GM19452 (cell line): Measurements from ENCODE around the gene TCF12.

ENCODE experiments used
- ATAC-seq: cut with Tn5 transposase; IDR thresholded peaks from one replicate; pipeline ENCODE4 v1.9.1; 2021; ENCODE audit not compliant: unreplicated experiment

TCF12 gene

DNA sequence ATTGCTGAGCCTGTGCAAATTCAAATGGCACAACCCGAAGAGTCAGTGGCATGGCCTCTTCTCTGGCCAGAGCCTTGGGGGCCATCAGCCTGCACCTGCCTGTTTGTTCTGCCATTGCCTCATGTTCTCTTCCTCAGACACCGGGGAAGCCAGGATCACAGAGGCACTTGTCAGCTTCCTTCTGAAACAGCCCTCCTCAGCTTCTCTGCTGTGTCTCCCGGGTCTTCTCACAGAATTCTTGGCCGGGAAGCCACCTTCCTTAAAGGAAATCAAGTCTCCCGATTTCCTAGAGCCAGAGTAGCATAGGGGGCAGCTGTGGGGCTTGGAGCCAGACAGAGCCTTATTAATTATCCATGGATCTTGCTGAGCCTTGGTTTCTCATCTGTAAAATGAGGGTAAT lies 410.5 kb downstream of the TCF12 start:
- no peak for ATAC-seq

DNA sequence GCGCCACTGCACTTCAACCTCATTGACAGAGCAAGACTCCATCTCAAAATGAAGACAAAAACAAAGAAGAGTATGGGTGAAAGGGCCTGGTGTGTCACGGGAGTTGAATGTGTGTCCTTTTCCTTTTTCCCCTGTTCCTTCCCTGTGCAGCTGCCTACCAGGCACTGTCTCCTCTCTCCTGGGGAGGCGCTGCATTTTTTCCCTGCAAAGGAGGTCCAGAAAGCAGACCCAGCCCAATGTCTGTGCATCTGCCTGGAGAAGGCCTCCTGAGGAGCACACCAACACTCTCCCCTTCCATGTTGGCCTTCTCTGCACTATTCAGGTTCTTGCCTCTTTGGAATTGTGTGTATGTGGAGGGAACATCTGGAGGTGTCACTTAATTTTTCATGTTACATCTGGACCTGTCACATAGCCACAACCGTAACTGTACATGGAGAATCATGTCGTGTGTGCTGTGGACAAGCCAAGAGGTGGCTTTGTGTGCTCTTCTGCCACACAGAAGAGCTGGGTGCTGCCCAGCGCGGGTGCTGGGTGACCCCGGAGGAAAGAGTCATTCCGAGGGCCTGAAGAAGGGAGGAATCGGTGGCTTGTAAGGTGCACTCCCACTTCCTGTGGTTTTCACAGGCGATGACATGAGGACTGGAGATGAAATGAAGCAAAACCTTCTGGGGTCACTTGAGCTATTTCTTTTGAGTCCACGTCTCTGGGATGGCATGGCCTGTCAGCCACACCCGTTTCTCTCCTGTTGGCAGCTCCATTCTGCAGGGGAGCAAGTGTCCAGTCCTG lies 411.3 kb downstream of the TCF12 start:
- ATAC-seq, result no peak

DNA sequence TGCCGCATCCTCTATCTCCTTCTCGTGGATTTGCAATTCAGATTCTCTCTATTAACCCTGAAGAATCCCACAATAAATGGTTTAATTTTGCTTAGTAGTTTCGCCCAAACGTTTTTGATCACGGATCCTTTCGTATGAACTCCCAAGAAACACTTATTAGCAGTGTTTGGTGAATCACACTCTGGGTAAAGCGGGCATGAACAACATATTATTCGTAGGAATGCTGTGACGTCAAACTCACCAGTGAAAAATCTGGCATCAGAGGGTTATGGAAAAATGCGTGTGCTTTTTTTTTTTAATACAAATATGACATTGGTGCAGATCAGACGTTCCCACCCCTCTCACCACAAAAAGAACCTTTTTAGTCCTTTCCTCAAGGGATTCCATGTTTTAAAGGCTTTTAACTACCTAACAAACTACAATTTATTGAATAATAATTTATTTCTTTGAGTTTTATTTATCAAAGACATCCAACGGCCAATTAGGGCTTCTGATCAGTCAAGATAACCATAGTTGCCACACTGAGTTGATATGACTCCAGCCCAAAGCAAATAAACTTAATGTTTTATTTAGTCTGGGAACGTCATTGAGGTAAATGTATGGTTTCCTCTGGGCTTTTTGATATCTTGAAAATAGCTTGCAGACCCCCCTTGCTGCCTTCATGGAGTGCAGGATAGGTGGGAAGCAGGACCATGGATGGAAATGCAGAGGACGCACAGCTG lies 412.3 kb downstream of the TCF12 start:
- no peak for ATAC-seq

DNA sequence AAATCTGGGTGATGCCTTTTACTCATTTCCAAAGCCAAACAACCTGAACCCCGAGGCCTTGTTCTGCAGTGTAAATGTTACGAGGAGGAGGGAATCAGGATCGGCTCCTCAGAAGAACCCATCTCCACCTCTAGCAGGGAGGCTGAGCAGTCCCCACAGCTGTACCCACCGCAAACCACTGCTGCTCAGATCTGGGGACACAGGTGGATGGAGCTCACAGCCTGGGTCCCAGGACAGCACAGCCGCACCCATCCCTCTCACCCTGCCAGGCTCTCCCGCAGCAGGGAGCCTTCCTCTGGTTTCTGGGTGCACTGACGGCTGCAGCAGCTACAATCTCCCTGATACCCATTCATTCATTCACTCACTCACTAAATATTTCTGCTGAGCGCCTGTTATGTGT lies 413.9 kb downstream of the TCF12 start:
- no peak for ATAC-seq

DNA sequence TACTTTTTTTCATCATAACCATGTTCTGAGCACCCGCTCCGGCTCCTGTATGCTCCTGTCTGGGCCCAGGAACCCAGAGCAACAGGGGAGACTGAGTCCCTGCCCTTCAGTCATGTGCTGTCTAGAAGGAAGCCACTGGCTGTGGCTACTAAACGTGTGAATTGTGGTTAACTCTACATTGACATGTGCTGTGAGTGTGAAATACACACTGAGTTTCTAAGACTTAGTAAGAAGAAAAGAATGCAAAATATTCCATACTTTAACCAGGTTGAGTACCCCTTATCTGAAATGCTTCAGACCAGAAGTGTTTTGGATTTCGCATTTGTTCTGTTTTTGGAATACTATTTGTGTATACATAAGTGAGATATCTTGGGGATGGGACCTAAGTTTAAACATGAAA lies 415.0 kb downstream of the TCF12 start:
- ATAC-seq, result no peak

DNA sequence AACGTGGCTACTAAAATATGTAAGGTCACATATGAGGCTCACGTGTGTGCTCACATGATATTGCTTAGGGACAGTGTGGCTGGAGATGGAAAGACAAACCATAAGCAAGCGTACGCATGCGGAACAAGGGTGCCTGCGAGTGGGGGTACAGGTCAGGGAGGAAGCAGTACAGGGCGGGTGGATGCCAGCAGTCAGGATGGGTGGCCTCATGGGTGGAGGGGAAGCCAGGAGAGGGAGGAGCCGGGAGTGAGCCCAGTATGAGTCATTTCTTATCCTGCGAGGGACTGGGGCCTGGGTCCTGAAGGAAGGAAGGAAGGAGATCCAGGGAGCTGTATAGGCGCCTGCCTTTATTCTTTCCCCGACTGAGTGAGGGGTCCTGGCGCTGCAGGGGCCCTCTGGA lies 415.8 kb downstream of the TCF12 start:
- ATAC-seq, result no peak

DNA sequence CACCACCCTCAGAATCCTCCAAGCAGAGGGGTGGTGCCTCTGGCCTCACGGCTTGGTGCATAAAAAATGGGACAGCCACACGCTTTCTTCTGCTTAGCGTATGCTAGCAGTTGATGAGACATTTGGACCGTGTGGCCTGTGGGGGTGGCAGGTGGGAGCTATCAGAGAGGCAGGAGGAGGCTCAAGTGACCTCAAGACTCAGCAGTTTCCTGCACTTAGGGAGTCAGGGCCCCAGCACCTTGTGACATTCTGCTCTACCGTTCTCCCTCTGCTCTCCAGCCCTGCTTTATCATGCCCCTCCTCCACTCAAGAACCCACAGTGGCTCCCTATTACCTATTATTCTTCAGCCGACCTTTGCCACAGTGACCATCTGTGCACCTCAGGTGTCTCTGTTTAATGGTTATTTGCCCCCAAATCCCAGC lies 416.9 kb downstream of the TCF12 start:
- ATAC-seq, result no peak

DNA sequence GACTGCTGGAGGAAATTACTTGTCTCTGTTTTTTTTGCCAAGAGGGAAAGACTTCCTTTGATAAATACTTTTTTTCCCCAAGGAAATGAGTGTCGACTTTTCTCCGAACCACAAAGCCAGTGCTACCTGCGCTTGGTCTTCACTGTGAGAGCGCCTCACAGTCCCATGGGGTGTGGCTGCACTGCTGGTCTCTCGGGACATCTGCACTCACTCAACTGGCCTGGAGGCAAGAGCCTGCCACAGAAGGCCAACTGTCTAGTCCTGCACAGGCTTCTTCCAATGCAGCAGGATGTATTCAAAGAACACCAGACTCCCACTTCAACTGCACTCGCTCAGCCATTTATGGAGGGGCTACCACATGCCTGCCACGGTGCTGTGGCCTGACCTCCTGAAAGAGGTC lies 417.3 kb downstream of the TCF12 start:
- no peak for ATAC-seq

DNA sequence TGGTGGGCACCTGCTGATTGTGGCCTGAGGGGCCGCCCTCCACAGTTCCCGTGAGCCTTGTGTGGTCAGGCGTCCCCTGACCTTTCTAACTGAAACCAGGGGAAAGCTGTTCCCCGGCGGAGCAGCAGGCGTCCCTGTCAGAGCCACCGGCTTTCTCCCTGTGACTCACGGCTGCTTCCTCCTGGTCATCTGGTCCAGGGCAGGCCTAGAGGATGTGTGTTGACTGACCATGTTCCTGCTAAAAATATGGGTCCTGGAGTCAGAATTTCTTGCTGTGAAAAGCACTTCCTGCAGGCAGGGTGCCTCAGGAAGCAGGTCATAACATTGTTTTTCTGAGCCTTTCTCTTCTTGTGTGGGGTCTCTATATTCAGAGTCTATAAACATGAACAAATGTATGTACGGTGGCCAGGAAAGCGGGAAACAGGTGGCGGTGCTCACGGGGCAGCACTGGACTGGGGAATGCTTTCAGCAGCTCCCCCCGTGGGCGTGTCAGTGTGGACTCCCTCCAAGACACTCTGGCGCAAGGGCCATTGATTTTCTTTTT lies 419.5 kb downstream of the TCF12 start:
- ATAC-seq, result no peak

DNA sequence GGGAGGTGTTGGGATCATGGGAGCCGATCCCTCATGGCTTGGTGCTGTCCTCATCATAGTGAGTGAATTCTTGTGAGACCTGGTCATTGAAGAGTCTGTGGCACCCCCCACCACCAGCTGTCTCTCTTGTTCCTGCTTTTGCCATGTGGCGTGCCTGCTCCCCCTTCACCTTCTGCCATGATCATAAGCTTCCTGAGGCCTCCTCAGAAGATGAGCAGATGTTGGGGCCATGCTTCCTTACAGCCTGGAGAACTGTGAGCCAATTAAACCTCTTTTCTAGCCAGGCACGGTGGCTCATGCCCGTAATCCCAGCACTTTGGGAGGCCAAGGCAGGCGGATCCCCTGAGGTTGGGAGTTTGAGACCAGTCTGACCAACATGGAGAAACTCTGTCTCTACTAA lies 420.9 kb downstream of the TCF12 start:
- ATAC-seq, result no peak
